Skeletal muscle satellite cell (primary cell): ENCODE data around the gene IL22RA1.

Source experiments
- H3K27me3 ChIP-seq: 2 replicates; pipeline ENCODE4 v1.7.0; 2013; ENCODE audit warnings: low read length; ENCODE audit not compliant: control insufficient read depth, insufficient read depth
- H3K36me3 ChIP-seq: 2 replicates; pipeline ENCODE4 v1.7.0; 2013; ENCODE audit warnings: mild to moderate bottlenecking, control low read depth, low read length; ENCODE audit not compliant: insufficient read depth
- H3K4me1 ChIP-seq: 2 replicates; pipeline ENCODE4 v1.7.0; 2013; ENCODE audit warnings: low read length; ENCODE audit not compliant: control insufficient read depth, insufficient read depth
- H3K4me2 ChIP-seq: 2 replicates; pipeline ENCODE4 v1.7.0; 2013; ENCODE audit warnings: mild to moderate bottlenecking, low read length
- H3K4me3 ChIP-seq: 2 replicates; pipeline ENCODE4 v1.7.0; 2013; ENCODE audit warnings: low read length
- H3K9ac ChIP-seq: 2 replicates; pipeline ENCODE4 v1.7.0; 2013; ENCODE audit warnings: mild to moderate bottlenecking, low read depth, low read length, moderate library complexity
- H3K9me3 ChIP-seq: replicated peaks from 2 replicates; pipeline ENCODE4 v1.7.0; 2013; ENCODE audit warnings: mild to moderate bottlenecking, control low read depth, low read length

Gene IL22RA1

GRCh38 chr1:24100945-24101737 lies 41.8 kb downstream of the IL22RA1 start:
- Histone ChIP-seq H3K9me3 (no peaks in the 10 kb centered on the region), H3K4me3 (no peak overlapping the region), H3K4me2 (no peak overlapping the region), H3K4me1 (no peaks in the 10 kb centered on the region), H3K36me3 (no peaks in the 10 kb centered on the region), H3K27me3 (peaks cover 15% of the 10 kb centered on the region), H3K9ac (no peak overlapping the region)

- no peak overlapping the region for H3K4me3 ChIP-seq
Measured at GRCh38 chr1:24098943-24099638, 43.8 kb downstream of the IL22RA1 start.

GRCh38 chr1:24098102-24098501 lies 44.8 kb downstream of the IL22RA1 start:
- peaks cover 33% of the 10 kb centered on the region for H3K27me3 ChIP-seq
- no peaks in the 10 kb centered on the region for H3K9me3 ChIP-seq
- no peak overlapping the region for H3K9ac ChIP-seq
- no peaks in the 10 kb centered on the region for H3K36me3 ChIP-seq
- no peak overlapping the region for H3K4me3 ChIP-seq
- no peak overlapping the region for H3K4me2 ChIP-seq
- no peaks in the 10 kb centered on the region for H3K4me1 ChIP-seq

More at GRCh38 chr1:24098943-24099638, 43.8 kb downstream of the IL22RA1 start:
- Histone ChIP-seq H3K4me2 (no peak overlapping the region), H3K4me1 (no peaks in the 10 kb centered on the region), H3K9me3 (no peaks in the 10 kb centered on the region), H3K9ac (no peak overlapping the region), H3K36me3 (no peaks in the 10 kb centered on the region), H3K27me3 (peaks cover 33% of the 10 kb centered on the region)

GRCh38 chr1:24097663-24098062 lies 45.3 kb downstream of the IL22RA1 start:
- no peaks in the 10 kb centered on the region for H3K36me3 ChIP-seq
- H3K4me3 ChIP-seq, result no peak overlapping the region
- H3K4me2 ChIP-seq, result no peak overlapping the region
- no peak overlapping the region for H3K9ac ChIP-seq
- H3K4me1 ChIP-seq, result no peaks in the 10 kb centered on the region
- no peaks in the 10 kb centered on the region for H3K9me3 ChIP-seq
- peaks cover 33% of the 10 kb centered on the region for H3K27me3 ChIP-seq

- Histone ChIP-seq H3K27me3 (peaks cover 33% of the 10 kb centered on the region), H3K9ac (no peak overlapping the region), H3K4me3 (no peak overlapping the region), H3K4me2 (no peak overlapping the region), H3K4me1 (no peaks in the 10 kb centered on the region), H3K36me3 (no peaks in the 10 kb centered on the region), H3K9me3 (no peaks in the 10 kb centered on the region)
Measured at GRCh38 chr1:24096739-24097103, 46.2 kb downstream of the IL22RA1 start.

GRCh38 chr1:24096009-24096738 lies 46.8 kb downstream of the IL22RA1 start:
- no peaks in the 10 kb centered on the region for H3K36me3 ChIP-seq
- H3K4me3 ChIP-seq, result no peak overlapping the region
- H3K4me1 ChIP-seq, result no peaks in the 10 kb centered on the region
- H3K9me3 ChIP-seq, result no peaks in the 10 kb centered on the region
- no peak overlapping the region for H3K4me2 ChIP-seq
- no peak overlapping the region for H3K9ac ChIP-seq
- H3K27me3 ChIP-seq, result peaks cover 33% of the 10 kb centered on the region

GRCh38 chr1:24095140-24095859 lies 47.6 kb downstream of the IL22RA1 start:
- Histone ChIP-seq H3K4me3 (no peak overlapping the region), H3K9me3 (no peaks in the 10 kb centered on the region), H3K36me3 (no peaks in the 10 kb centered on the region), H3K27me3 (peaks cover 33% of the 10 kb centered on the region), H3K4me2 (no peak overlapping the region), H3K4me1 (no peaks in the 10 kb centered on the region), H3K9ac (no peak overlapping the region)

- Histone ChIP-seq H3K4me2 (no peak overlapping the region), H3K9me3 (no peaks in the 10 kb centered on the region), H3K4me1 (no peaks in the 10 kb centered on the region), H3K27me3 (peaks cover 35% of the 10 kb centered on the region), H3K4me3 (no peak overlapping the region), H3K9ac (no peak overlapping the region), H3K36me3 (no peaks in the 10 kb centered on the region)
Measured at GRCh38 chr1:24094554-24094953, 48.4 kb downstream of the IL22RA1 start.

- H3K4me3 ChIP-seq, result no peak overlapping the region
- H3K4me2 ChIP-seq, result no peak overlapping the region
- H3K9me3 ChIP-seq, result no peaks in the 10 kb centered on the region
- H3K27me3 ChIP-seq, result peaks cover 40% of the 10 kb centered on the region
- no peaks in the 10 kb centered on the region for H3K4me1 ChIP-seq
- H3K36me3 ChIP-seq, result no peaks in the 10 kb centered on the region
- H3K9ac ChIP-seq, result no peak overlapping the region
Measured at GRCh38 chr1:24093732-24094131, 49.2 kb downstream of the IL22RA1 start.

GRCh38 chr1:24092979-24093378 lies 50.0 kb downstream of the IL22RA1 start:
- H3K4me1 ChIP-seq, result no peaks in the 10 kb centered on the region
- peaks cover 41% of the 10 kb centered on the region for H3K27me3 ChIP-seq
- no peak overlapping the region for H3K4me3 ChIP-seq
- H3K9ac ChIP-seq, result no peak overlapping the region
- no peaks in the 10 kb centered on the region for H3K36me3 ChIP-seq
- H3K9me3 ChIP-seq, result no peaks in the 10 kb centered on the region
- no peak overlapping the region for H3K4me2 ChIP-seq

GRCh38 chr1:24091971-24092482 lies 50.9 kb downstream of the IL22RA1 start:
- Histone ChIP-seq H3K4me2 (no peak overlapping the region), H3K4me1 (no peaks in the 10 kb centered on the region), H3K36me3 (no peaks in the 10 kb centered on the region), H3K9ac (no peak overlapping the region), H3K4me3 (no peak overlapping the region), H3K27me3 (peaks cover 50% of the 10 kb centered on the region), H3K9me3 (no peaks in the 10 kb centered on the region)
